ENCODE data around the gene KCNRG.

Gene KCNRG

GRCh38 chr13:49977992-49978391, 37.3 kb upstream of the KCNRG start:
- TF ChIP-seq ARNTL (CRISPR knock-in tag; IDR thresholded peaks at IDR 0.05; ENCODE audit: borderline replicate concordance, low read depth): no peak
- no peak for TF ChIP-seq ZNF565 (CRISPR knock-in tag; conservative IDR thresholded peaks at IDR 0.05; ENCODE audit: low read depth)
- no peak for TF ChIP-seq TSHZ2 (CRISPR knock-in tag; IDR thresholded peaks at IDR 0.05)
- TF ChIP-seq ZFP30 (CRISPR knock-in tag; IDR thresholded peaks at IDR 0.05): no peak
- TF ChIP-seq SNAI2 (CRISPR knock-in tag; IDR thresholded peaks at IDR 0.05): no peak
- TF ChIP-seq, protein P1, sequence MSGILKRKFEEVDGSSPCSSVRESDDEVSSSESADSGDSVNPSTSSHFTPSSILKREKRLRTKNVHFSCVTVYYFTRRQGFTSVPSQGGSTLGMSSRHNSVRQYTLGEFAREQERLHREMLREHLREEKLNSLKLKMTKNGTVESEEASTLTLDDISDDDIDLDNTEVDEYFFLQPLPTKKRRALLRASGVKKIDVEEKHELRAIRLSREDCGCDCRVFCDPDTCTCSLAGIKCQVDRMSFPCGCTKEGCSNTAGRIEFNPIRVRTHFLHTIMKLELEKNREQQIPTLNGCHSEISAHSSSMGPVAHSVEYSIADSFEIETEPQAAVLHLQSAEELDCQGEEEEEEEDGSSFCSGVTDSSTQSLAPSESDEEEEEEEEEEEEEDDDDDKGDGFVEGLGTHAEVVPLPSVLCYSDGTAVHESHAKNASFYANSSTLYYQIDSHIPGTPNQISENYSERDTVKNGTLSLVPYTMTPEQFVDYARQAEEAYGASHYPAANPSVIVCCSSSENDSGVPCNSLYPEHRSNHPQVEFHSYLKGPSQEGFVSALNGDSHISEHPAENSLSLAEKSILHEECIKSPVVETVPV (CRISPR knock-in tag; IDR thresholded peaks at IDR 0.05): no peak
- TF ChIP-seq ZNF70 (CRISPR knock-in tag; IDR thresholded peaks at IDR 0.05): no peak
- ATAC-seq: no peak

DNA sequence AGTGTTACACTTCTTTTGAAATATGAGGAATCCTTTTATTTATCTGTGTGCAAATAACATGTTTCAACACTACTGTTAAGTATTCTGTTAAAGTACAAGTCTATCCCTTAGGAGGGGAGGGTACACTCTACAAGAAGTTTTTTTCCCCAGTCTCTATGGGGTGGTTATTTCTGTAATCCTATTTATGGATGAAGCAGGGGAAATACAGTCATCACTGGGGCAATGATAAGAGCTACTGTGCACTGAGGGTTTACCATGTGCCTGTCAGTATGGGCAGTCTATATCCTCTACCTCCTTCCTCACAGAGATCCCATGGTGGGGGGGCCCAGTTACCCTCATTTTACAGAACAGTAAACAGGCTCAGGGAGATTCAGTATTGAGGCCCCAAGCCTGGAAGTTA, 35.0 kb upstream of the KCNRG start:
- no peak for ATAC-seq
- no peak for TF ChIP-seq POU6F1 (CRISPR knock-in tag; IDR thresholded peaks at IDR 0.05; ENCODE audit: borderline replicate concordance, low read depth)
- no peak for TF ChIP-seq GLIS3 (CRISPR knock-in tag; IDR thresholded peaks at IDR 0.05)
- no peak for TF ChIP-seq ZFP3 (CRISPR knock-in tag; IDR thresholded peaks at IDR 0.05)
- TF ChIP-seq ZNF70 (CRISPR knock-in tag; IDR thresholded peaks at IDR 0.05): no peak
- no peak for TF ChIP-seq CSDC2 (CRISPR knock-in tag; IDR thresholded peaks at IDR 0.05)
- TF ChIP-seq, protein P1 (CRISPR knock-in tag; IDR thresholded peaks at IDR 0.05): no peak
- TF ChIP-seq TSHZ2 (CRISPR knock-in tag; IDR thresholded peaks at IDR 0.05): no peak
- TF ChIP-seq ESRRG (CRISPR knock-in tag; IDR thresholded peaks at IDR 0.05): no peak
- no peak for TF ChIP-seq RARB (CRISPR knock-in tag; IDR thresholded peaks at IDR 0.05)
- TF ChIP-seq PPARA (CRISPR knock-in tag; IDR thresholded peaks at IDR 0.05; ENCODE audit: borderline replicate concordance): no peak
- TF ChIP-seq ZNF8 (CRISPR knock-in tag; IDR thresholded peaks at IDR 0.05): no peak
- TF ChIP-seq, protein P2, sequence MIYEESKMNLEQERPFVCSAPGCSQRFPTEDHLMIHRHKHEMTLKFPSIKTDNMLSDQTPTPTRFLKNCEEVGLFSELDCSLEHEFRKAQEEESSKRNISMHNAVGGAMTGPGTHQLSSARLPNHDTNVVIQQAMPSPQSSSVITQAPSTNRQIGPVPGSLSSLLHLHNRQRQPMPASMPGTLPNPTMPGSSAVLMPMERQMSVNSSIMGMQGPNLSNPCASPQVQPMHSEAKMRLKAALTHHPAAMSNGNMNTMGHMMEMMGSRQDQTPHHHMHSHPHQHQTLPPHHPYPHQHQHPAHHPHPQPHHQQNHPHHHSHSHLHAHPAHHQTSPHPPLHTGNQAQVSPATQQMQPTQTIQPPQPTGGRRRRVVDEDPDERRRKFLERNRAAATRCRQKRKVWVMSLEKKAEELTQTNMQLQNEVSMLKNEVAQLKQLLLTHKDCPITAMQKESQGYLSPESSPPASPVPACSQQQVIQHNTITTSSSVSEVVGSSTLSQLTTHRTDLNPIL (CRISPR knock-in tag; IDR thresholded peaks at IDR 0.05; ENCODE audit: low read depth): no peak
- no peak for TF ChIP-seq ISL1 (CRISPR knock-in tag; IDR thresholded peaks at IDR 0.05)
- no peak for TF ChIP-seq ZNF565 (CRISPR knock-in tag; conservative IDR thresholded peaks at IDR 0.05; ENCODE audit: low read depth)
- no peak for TF ChIP-seq ZC3H10 (CRISPR knock-in tag; IDR thresholded peaks at IDR 0.05)
- no peak for TF ChIP-seq OSR1 (CRISPR knock-in tag; IDR thresholded peaks at IDR 0.05)
- no peak for TF ChIP-seq ARNTL (CRISPR knock-in tag; IDR thresholded peaks at IDR 0.05; ENCODE audit: borderline replicate concordance, low read depth)

All from SK-N-SH treated with all-trans-retinoic acid at 6 μM for 48 hours (cell line).